ENCODE data around the gene RNLS. TPM values are rescaled to one million over a fixed set of nuclear protein-coding genes. Genes with fewer than 3 reads are reported as not detected.

RNLS gene
- total RNA-seq, 2 donors from 2014 or later, result 2.1 to 2.4 TPM

- Mint-ChIP-seq H3K27me3 (no peaks in the 10 kb centered on the region), H3K36me3 (ENCODE audit: low read depth) (no peaks in the 10 kb centered on the region)
- no peak for ATAC-seq (replicated peaks)
Measured at GRCh38 chr10:88428442-88428841, 154.7 kb downstream of the RNLS start.

DNA sequence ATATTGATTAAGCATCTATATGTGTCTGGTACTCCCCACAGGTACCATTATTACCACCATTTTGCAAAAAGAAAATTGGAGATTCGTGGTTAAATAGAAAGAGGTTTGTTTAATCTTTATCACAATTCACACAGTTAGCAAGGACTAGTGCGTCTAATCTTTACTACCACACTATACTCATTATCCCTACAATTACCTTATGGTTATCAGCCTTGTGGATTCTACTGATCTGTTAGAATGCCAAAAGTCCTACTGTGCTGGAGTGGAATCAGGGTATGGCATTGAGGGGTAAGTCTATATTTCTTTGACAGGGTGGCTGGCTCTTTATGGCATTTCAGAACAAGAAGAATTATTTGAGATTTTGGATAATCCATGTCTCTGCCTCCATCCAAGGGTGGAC, 156.1 kb downstream of the RNLS start:
- Mint-ChIP-seq H3K27ac (no peak overlapping the region), H3K9me3 (no peaks in the 10 kb centered on the region), H3K27me3 (no peaks in the 10 kb centered on the region), H3K4me3 (no peak overlapping the region), H3K36me3 (ENCODE audit: low read depth) (no peaks in the 10 kb centered on the region), H3K4me1 (peaks cover 4% of the 10 kb centered on the region)
- ATAC-seq (replicated peaks), result no peak

More at GRCh38 chr10:88428442-88428841, 154.7 kb downstream of the RNLS start:
- peaks cover 7% of the 10 kb centered on the region for H3K9me3 Mint-ChIP-seq
- no peak overlapping the region for H3K4me3 Mint-ChIP-seq
- H3K27ac Mint-ChIP-seq, result no peak overlapping the region
- H3K4me1 Mint-ChIP-seq, result peaks cover 4% of the 10 kb centered on the region

- no peak overlapping the region for H3K4me3 Mint-ChIP-seq
- no peak for ATAC-seq (replicated peaks)
- H3K9me3 Mint-ChIP-seq, result peaks cover 3% of the 10 kb centered on the region
- H3K27ac Mint-ChIP-seq, result no peak overlapping the region
- no peaks in the 10 kb centered on the region for H3K36me3 Mint-ChIP-seq (ENCODE audit: low read depth)
- H3K27me3 Mint-ChIP-seq, result no peaks in the 10 kb centered on the region
- H3K4me1 Mint-ChIP-seq, result peaks cover 4% of the 10 kb centered on the region
Measured at GRCh38 chr10:88424881-88425280, 158.2 kb downstream of the RNLS start.

- Mint-ChIP-seq H3K4me3 (no peak overlapping the region), H3K9me3 (peaks cover 3% of the 10 kb centered on the region), H3K27me3 (no peaks in the 10 kb centered on the region), H3K4me1 (peaks cover 4% of the 10 kb centered on the region), H3K36me3 (ENCODE audit: low read depth) (no peaks in the 10 kb centered on the region), H3K27ac (no peak overlapping the region)
- no peak for ATAC-seq (replicated peaks)
Measured at GRCh38 chr10:88423732-88424131, 159.4 kb downstream of the RNLS start.

GRCh38 chr10:88421590-88421989, 161.5 kb downstream of the RNLS start:
- Mint-ChIP-seq H3K9me3 (peaks cover 3% of the 10 kb centered on the region), H3K4me1 (peaks cover 2% of the 10 kb centered on the region), H3K27me3 (no peaks in the 10 kb centered on the region), H3K4me3 (no peak overlapping the region), H3K27ac (no peak overlapping the region), H3K36me3 (ENCODE audit: low read depth) (no peaks in the 10 kb centered on the region)
- ATAC-seq (replicated peaks), result no peak

GRCh38 chr10:88418871-88419270, 164.2 kb downstream of the RNLS start:
- no peaks in the 10 kb centered on the region for H3K36me3 Mint-ChIP-seq (ENCODE audit: low read depth)
- H3K4me3 Mint-ChIP-seq, result no peak overlapping the region
- no peaks in the 10 kb centered on the region for H3K27me3 Mint-ChIP-seq
- ATAC-seq (replicated peaks), result no peak
- H3K9me3 Mint-ChIP-seq, result peaks cover 3% of the 10 kb centered on the region
- no peaks in the 10 kb centered on the region for H3K4me1 Mint-ChIP-seq
- H3K27ac Mint-ChIP-seq, result no peak overlapping the region

DNA sequence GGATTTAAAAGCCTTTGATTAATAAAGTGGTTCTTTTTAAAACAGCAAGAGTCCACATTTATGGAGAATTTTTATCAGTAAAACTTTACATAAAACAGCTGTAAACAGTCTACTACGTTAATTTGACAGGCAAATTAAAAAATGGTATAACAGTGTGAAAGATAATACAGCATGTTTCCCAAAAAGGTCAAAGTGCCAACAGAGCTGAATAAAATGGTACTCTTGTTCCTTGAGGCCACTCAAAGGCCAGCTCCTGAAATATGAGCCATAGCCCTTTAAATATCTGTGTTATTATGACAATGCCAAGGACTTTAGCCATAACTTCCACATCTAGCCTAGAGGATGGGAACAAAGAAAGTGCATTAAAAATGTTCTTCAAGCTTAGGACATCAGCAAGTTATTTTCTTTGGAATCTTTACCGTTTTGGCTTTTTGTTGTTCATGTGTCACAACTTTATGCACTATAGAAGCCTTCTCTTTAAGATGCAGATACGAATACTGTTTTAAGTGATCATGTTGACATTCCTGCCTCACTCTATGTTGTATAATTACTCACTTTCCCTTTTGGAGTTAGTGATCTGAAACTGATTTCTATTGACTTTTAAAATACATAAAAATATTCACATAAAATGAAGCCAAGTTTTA, 165.6 kb downstream of the RNLS start:
- Mint-ChIP-seq H3K27me3 (no peaks in the 10 kb centered on the region), H3K9me3 (peaks cover 3% of the 10 kb centered on the region), H3K36me3 (ENCODE audit: low read depth) (no peaks in the 10 kb centered on the region), H3K4me1 (no peaks in the 10 kb centered on the region), H3K27ac (no peak overlapping the region), H3K4me3 (no peak overlapping the region)
- no peak for ATAC-seq (replicated peaks)

- no peaks in the 10 kb centered on the region for H3K27me3 Mint-ChIP-seq
- ATAC-seq (replicated peaks), result no peak
- no peak overlapping the region for H3K27ac Mint-ChIP-seq
- H3K4me1 Mint-ChIP-seq, result no peaks in the 10 kb centered on the region
- no peak overlapping the region for H3K4me3 Mint-ChIP-seq
- H3K9me3 Mint-ChIP-seq, result peaks cover 2% of the 10 kb centered on the region
- H3K36me3 Mint-ChIP-seq (ENCODE audit: low read depth), result no peaks in the 10 kb centered on the region
Measured at GRCh38 chr10:88416801-88417200, 166.3 kb downstream of the RNLS start.

DNA sequence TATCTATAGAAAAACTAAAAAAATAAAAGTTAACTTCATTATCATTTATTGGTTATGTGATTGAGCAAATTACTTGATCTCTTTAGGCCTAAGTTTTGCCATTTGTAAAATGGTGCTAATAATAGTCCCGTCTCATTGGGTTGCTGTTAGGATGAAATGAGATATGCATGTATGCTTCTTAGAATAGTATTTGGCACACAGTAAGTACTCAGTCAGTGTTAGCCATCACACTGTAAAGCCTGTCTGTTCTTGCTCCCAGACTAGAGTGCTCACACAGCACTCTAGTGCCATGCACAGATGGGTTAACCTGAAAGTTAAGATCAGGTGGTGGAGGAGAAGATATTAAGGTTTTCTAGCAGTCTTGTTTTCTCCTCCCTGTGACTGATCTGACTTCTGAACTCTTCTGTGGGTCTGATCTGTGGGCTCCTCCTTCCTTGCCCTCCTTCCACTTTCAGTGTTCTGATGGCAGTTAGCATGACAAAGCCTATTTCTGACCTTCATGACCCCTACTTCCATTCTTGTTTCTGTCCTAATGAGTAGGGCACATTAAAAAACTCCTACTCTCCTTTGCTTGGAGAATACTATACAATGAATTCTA, 167.5 kb downstream of the RNLS start:
- Mint-ChIP-seq H3K27ac (no peak overlapping the region), H3K27me3 (no peaks in the 10 kb centered on the region)

DNA sequence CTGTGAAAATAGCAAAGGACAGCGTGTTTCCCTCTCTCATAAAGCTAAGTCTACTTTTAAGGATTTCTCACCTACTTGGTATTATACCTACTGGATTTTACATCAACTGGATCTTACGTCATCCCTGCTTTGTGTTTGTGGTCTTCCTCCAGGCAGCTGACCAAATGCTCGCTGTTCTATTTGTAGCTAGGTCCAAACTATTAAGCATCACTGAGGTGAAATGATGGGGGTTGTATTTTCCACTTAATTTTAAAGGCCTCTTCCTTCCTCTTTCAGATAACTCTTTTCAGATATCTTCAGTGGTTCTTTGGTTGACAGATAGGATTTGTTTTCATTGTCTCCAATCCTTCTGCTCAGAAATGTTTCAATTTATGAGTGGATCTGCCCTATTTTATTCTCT, 169.7 kb downstream of the RNLS start:
- H3K27ac Mint-ChIP-seq, result no peak overlapping the region
- H3K4me1 Mint-ChIP-seq, result no peaks in the 10 kb centered on the region
- H3K4me3 Mint-ChIP-seq, result no peak overlapping the region
- no peak for ATAC-seq (replicated peaks)
- H3K27me3 Mint-ChIP-seq, result no peaks in the 10 kb centered on the region
- H3K9me3 Mint-ChIP-seq, result no peaks in the 10 kb centered on the region
- no peaks in the 10 kb centered on the region for H3K36me3 Mint-ChIP-seq (ENCODE audit: low read depth)

More for the DNA sequence above, 167.5 kb downstream of the RNLS start:
- no peak overlapping the region for H3K4me3 Mint-ChIP-seq
- no peaks in the 10 kb centered on the region for H3K36me3 Mint-ChIP-seq (ENCODE audit: low read depth)
- no peak for ATAC-seq (replicated peaks)
- H3K9me3 Mint-ChIP-seq, result no peaks in the 10 kb centered on the region
- no peaks in the 10 kb centered on the region for H3K4me1 Mint-ChIP-seq

DNA sequence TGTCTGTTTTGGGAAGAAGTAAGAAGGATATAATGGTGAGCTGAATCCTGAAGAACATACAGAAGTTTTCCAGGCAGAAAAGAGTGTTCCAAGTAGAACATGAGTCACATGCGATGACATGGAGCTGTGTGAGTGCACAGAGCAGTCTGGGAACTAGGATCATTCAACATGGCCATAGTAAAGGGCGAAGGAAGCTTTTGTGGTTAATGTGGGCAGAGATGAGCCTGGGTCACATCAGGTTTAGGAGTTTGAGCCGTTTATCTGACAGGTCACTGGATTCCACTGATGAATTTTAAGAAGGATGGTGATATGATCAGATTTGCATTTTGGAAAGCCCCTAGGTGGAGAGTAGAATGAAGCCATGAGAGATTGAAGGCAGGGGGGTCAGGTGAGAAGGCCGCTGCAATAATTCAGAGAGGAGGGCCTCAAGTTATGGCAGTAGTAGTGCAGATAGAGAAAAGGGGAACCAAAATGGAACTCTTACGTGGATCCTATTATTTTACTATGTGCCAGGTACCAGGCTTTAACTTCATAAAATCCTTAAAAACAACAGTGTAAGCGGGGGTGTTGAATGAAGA, 171.3 kb downstream of the RNLS start:
- peak; percentile 60 for ATAC-seq (replicated peaks)

GRCh38 chr10:88409824-88410223, 173.3 kb downstream of the RNLS start:
- H3K36me3 Mint-ChIP-seq (ENCODE audit: low read depth), result no peaks in the 10 kb centered on the region
- ATAC-seq (replicated peaks), result peak; percentile 36
- H3K4me3 Mint-ChIP-seq, result no peak overlapping the region
- no peak overlapping the region for H3K27ac Mint-ChIP-seq
- no peaks in the 10 kb centered on the region for H3K27me3 Mint-ChIP-seq
- H3K4me1 Mint-ChIP-seq, result no peaks in the 10 kb centered on the region
- peaks cover 7% of the 10 kb centered on the region for H3K9me3 Mint-ChIP-seq

More for the DNA sequence above, 171.3 kb downstream of the RNLS start:
- no peaks in the 10 kb centered on the region for H3K27me3 Mint-ChIP-seq
- H3K27ac Mint-ChIP-seq, result no peak overlapping the region
- H3K4me1 Mint-ChIP-seq, result no peaks in the 10 kb centered on the region
- H3K9me3 Mint-ChIP-seq, result no peaks in the 10 kb centered on the region
- H3K36me3 Mint-ChIP-seq (ENCODE audit: low read depth), result no peaks in the 10 kb centered on the region
- H3K4me3 Mint-ChIP-seq, result no peak overlapping the region

GRCh38 chr10:88409236-88409635, 173.9 kb downstream of the RNLS start:
- no peaks in the 10 kb centered on the region for H3K4me1 Mint-ChIP-seq
- H3K36me3 Mint-ChIP-seq (ENCODE audit: low read depth), result no peaks in the 10 kb centered on the region
- ATAC-seq (replicated peaks), result peak; percentile 94

GRCh38 chr10:88408096-88408495, 175.0 kb downstream of the RNLS start:
- Mint-ChIP-seq H3K9me3 (peaks cover 7% of the 10 kb centered on the region), H3K27me3 (no peaks in the 10 kb centered on the region), H3K36me3 (ENCODE audit: low read depth) (no peaks in the 10 kb centered on the region), H3K4me1 (no peaks in the 10 kb centered on the region), H3K4me3 (no peak overlapping the region), H3K27ac (no peak overlapping the region)
- ATAC-seq (replicated peaks), result no peak

More at GRCh38 chr10:88409236-88409635, 173.9 kb downstream of the RNLS start:
- Mint-ChIP-seq H3K27ac (no peak overlapping the region), H3K27me3 (no peaks in the 10 kb centered on the region), H3K9me3 (peaks cover 7% of the 10 kb centered on the region), H3K4me3 (no peak overlapping the region)

DNA sequence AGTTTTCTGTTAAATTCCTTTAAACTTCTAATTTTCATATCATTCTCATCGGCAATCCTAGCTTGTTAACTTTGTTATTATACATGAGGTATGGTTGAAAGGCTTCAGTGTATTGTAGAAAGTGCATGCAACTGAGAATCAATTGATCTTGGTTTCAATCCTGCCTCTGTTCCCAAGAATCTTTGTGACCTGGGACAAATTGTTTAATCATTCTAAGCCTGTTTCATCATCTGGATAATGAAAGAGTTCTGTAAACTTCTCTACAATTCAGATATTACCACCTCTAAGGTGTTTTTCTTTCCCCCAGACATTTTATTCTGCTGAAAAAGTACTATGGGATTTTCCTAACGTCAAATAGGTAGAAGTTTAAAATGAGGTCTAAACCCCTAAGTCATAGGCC, 179.0 kb downstream of the RNLS start:
- Mint-ChIP-seq H3K27ac (no peak overlapping the region), H3K4me1 (peaks cover 6% of the 10 kb centered on the region), H3K36me3 (ENCODE audit: low read depth) (no peaks in the 10 kb centered on the region), H3K27me3 (no peaks in the 10 kb centered on the region), H3K4me3 (no peak overlapping the region), H3K9me3 (peaks cover 7% of the 10 kb centered on the region)
- ATAC-seq (replicated peaks), result no peak
